Measurements from ENCODE around the gene DEK. TPM values are rescaled to one million over a fixed set of nuclear protein-coding genes. Genes with fewer than 3 reads are reported as not detected.
"Not testable (repeated sequence)": the region's sequence is repeated elsewhere in the genome, so short reads cannot be mapped to it uniquely, and the experiment has no call there.

Gene DEK
- polyA plus RNA-seq, 2 of the 4 experiments (the other 2 are of a cell fraction) = 96.4 to 146 TPM

- TF ChIP-seq, protein P1, sequence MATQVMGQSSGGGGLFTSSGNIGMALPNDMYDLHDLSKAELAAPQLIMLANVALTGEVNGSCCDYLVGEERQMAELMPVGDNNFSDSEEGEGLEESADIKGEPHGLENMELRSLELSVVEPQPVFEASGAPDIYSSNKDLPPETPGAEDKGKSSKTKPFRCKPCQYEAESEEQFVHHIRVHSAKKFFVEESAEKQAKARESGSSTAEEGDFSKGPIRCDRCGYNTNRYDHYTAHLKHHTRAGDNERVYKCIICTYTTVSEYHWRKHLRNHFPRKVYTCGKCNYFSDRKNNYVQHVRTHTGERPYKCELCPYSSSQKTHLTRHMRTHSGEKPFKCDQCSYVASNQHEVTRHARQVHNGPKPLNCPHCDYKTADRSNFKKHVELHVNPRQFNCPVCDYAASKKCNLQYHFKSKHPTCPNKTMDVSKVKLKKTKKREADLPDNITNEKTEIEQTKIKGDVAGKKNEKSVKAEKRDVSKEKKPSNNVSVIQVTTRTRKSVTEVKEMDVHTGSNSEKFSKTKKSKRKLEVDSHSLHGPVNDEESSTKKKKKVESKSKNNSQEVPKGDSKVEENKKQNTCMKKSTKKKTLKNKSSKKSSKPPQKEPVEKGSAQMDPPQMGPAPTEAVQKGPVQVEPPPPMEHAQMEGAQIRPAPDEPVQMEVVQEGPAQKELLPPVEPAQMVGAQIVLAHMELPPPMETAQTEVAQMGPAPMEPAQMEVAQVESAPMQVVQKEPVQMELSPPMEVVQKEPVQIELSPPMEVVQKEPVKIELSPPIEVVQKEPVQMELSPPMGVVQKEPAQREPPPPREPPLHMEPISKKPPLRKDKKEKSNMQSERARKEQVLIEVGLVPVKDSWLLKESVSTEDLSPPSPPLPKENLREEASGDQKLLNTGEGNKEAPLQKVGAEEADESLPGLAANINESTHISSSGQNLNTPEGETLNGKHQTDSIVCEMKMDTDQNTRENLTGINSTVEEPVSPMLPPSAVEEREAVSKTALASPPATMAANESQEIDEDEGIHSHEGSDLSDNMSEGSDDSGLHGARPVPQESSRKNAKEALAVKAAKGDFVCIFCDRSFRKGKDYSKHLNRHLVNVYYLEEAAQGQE (IDR thresholded peaks at IDR 0.05) = no peak
- TF ChIP-seq, protein P2, sequence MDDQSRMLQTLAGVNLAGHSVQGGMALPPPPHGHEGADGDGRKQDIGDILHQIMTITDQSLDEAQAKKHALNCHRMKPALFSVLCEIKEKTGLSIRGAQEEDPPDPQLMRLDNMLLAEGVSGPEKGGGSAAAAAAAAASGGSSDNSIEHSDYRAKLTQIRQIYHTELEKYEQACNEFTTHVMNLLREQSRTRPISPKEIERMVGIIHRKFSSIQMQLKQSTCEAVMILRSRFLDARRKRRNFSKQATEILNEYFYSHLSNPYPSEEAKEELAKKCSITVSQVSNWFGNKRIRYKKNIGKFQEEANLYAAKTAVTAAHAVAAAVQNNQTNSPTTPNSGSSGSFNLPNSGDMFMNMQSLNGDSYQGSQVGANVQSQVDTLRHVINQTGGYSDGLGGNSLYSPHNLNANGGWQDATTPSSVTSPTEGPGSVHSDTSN (IDR thresholded peaks at IDR 0.05) = no peak
- TF ChIP-seq ESRRA (IDR thresholded peaks at IDR 0.05; ENCODE audit: borderline replicate concordance, low read length) (no peak), ZC3H11A (IDR thresholded peaks at IDR 0.05) (no peak)
Measured at GRCh38 chr6:18177286-18177965, 86.9 kb downstream of the DEK start (continued).

- not testable (repeated sequence) for ATAC-seq, H3K4me2 ChIP-seq
Measured at GRCh38 chr6:18176198-18176597, 88.1 kb downstream of the DEK start.

More at GRCh38 chr6:18176198-18176597, 88.1 kb downstream of the DEK start:
- CTCF ChIA-PET = interaction anchor here (0.9 kb wide), 1 partner anchor 25 kb away, joined by 3 read pairs; no protein-coding TSS in a partner anchor
- H3K4me3 ChIP-seq; H3K27ac ChIP-seq; DNase-seq (ENCODE audit: low read depth in 1 of 2, low spot score in 1 of 2); H3K9me3 ChIP-seq; POLR2A ChIA-PET; H3K4me1 ChIP-seq; FAIRE-seq: not testable (repeated sequence)
- 89% methylated on average over 4 of the region's 4 CpGs for WGBS (ENCODE audit: missing lambda C conversion rate)

Small RNA genes within 50 kb of the gene (small RNA-seq; reads per million reads assigned to genes)
- gene AL138825.1 (0 reads per million in 6 experiments), gene RF00019 (0 reads per million in 6 experiments), gene RNU6-263P (0 to 1.3 (median 0) reads per million in 6 experiments)

Other genes with a start within 250 kb of the DEK start
- gene NHLRC1, start 141.9 kb downstream of the DEK start, polyA plus RNA-seq (2011; rRNA removed) = 1.7 and 2.0 TPM in 2 replicates
- 2.7 to 3.1 TPM (median 3.1 TPM) in 3 replicates for gene NHLRC1, start 141.9 kb downstream of the DEK start, polyA plus RNA-seq (2017; fragmentation: RNase III; extraction: RNeasy Plus Mini Kit Qiagen cat#74134 plus additional on column Dnase treatment)
- 13.4 and 16.5 TPM in 2 replicates for gene TPMT, start 109.5 kb downstream of the DEK start, polyA plus RNA-seq (2011; rRNA removed)
- 11.0 to 11.2 TPM (median 11.2 TPM) in 3 replicates for gene TPMT, start 109.5 kb downstream of the DEK start, polyA plus RNA-seq (2017; fragmentation: RNase III; extraction: RNeasy Plus Mini Kit Qiagen cat#74134 plus additional on column Dnase treatment)
- gene KDM1B, start 109.1 kb downstream of the DEK start, polyA plus RNA-seq (2011; rRNA removed) = 14.5 and 14.9 TPM in 2 replicates
- 11.0 to 11.3 TPM (median 11.3 TPM) in 3 replicates for gene KDM1B, start 109.1 kb downstream of the DEK start, polyA plus RNA-seq (2017; fragmentation: RNase III; extraction: RNeasy Plus Mini Kit Qiagen cat#74134 plus additional on column Dnase treatment)
- 0.49 and 0.65 TPM in 2 replicates for gene RNF144B, start 122.8 kb upstream of the DEK start, polyA plus RNA-seq (2011; rRNA removed)
- gene RNF144B, start 122.8 kb upstream of the DEK start, polyA plus RNA-seq (2017; fragmentation: RNase III; extraction: RNeasy Plus Mini Kit Qiagen cat#74134 plus additional on column Dnase treatment) = 0.17 to 0.36 TPM (median 0.31 TPM) in 3 replicates

All from A549 (cell line).